K562 (cell line): ENCODE measurements around the gene PGPEP1. TPM values are rescaled to one million over a fixed set of nuclear protein-coding genes. Genes with fewer than 3 reads are reported as not detected.
A peak's percentile ranks its signal among the peaks of the same experiment; 100 is the strongest.

Source experiments
- FOXK1 ChIP-seq: sonication (generic); formaldehyde crosslinking; IDR thresholded peaks from 2 replicates; pipeline ENCODE4 v1.8.0; 2022; ENCODE audit warnings: missing genetic modification reagents, mild to moderate bottlenecking, borderline replicate concordance
- GATAD2A ChIP-seq: fragments of 450-650 bp; IDR thresholded peaks from 2 replicates; pipeline ENCODE4 v1.6.1; 2017
- HDAC1 ChIP-seq, 2 experiments: fragments of 450-650 bp; IDR thresholded peaks; 2 replicates each; pipeline ENCODE4 v1.6.1; 2016 to 2017; ENCODE audit warnings: inconsistent platforms in 1 of 2, mild to moderate bottlenecking in 1 of 2, moderate library complexity in 1 of 2
- KDM1A ChIP-seq, 2 experiments: fragments of 450-650 bp; IDR thresholded peaks; 2 replicates each; pipeline ENCODE4 v1.6.1; 2016; ENCODE audit warnings: mild to moderate bottlenecking in 2 of 2
- MBD2 ChIP-seq: sonication (generic); IDR thresholded peaks from 2 replicates; pipeline ENCODE4 v1.6.1; 2016; ENCODE audit warnings: low read depth, borderline replicate concordance
- MNT ChIP-seq, 2 experiments: fragments of 450-650 bp; conservative IDR thresholded peaks; 2 replicates each; pipeline ENCODE4 v1.6.1; 2017; ENCODE audit warnings: mild to moderate bottlenecking in 2 of 2, moderate library complexity in 2 of 2
- MXI1 ChIP-seq: IDR thresholded peaks from 2 replicates; pipeline ENCODE4 v1.6.1; 2011; ENCODE audit warnings: low read depth, mild to moderate bottlenecking, improper control_type of control experiment, low read length
- NKRF ChIP-seq: fragments of 450-650 bp; IDR thresholded peaks from 2 replicates; pipeline ENCODE4 v1.6.1; 2016; ENCODE audit warnings: borderline replicate concordance
- PBX2 ChIP-seq, 2 experiments: IDR thresholded peaks in 1 of 2; conservative IDR thresholded peaks in 1 of 2; 2 replicates each; pipeline ENCODE4 v1.6.1; 2016; ENCODE audit warnings: low read depth in 2 of 2, mild to moderate bottlenecking in 1 of 2, missing compliant biosample characterization in 1 of 2, missing genetic modification characterization in 1 of 2, moderate library complexity in 1 of 2
- PHB ChIP-seq: fragments of 250-450 bp; sonication (Bioruptor Pico); IDR thresholded peaks from 2 replicates; pipeline ENCODE4 v1.5.0; 2021
- ZBTB2 ChIP-seq: fragments of 450-650 bp; IDR thresholded peaks from 2 replicates; pipeline ENCODE4 v1.6.1; 2016; ENCODE audit warnings: antibody characterized with exemption
- ZNF395 ChIP-seq: fragments of 200-800 bp; sonication (Bioruptor generic); IDR thresholded peaks from 2 replicates; pipeline ENCODE4 v1.6.1; 2017; ENCODE audit warnings: missing genetic modification characterization, missing compliant biosample characterization
- ZNF444 ChIP-seq: fragments of 250-450 bp; sonication (Bioruptor Pico); IDR thresholded peaks from 2 replicates; pipeline ENCODE4 v1.4.0; 2020; ENCODE audit warnings: mild to moderate bottlenecking, moderate library complexity
- ZNF551 ChIP-seq: fragments of 250-450 bp; sonication (Bioruptor Pico); IDR thresholded peaks from 2 replicates; pipeline ENCODE4 v1.5.0; 2021; ENCODE audit warnings: mild to moderate bottlenecking, moderate library complexity
- ZNF740 ChIP-seq, 3 experiments: fragments of 200-800 bp in 1 of 3; sonication (Bioruptor generic) in 1 of 3; sonication (generic) in 1 of 3; formaldehyde crosslinking in 1 of 3; IDR thresholded peaks; 2 replicates each; pipeline versions ENCODE4 v1.6.1 to v1.8.0; 2016 to 2022; ENCODE audit warnings: mild to moderate bottlenecking in 2 of 3, missing compliant biosample characterization in 2 of 3, missing genetic modification characterization in 2 of 3, missing genetic modification reagents in 1 of 3
- ZNF77 ChIP-seq: fragments of 250-450 bp; sonication (Bioruptor Pico); IDR thresholded peaks from 2 replicates; pipeline ENCODE4 v1.5.0; 2020
- polyA plus RNA-seq, 8 experiments: library from polyadenylated mRNA; depleted of rRNA in 4 of 8; stranded (reverse) in 5 of 8; unstranded in 3 of 8; fragments of >200 nt; fragmentation: Nextera tagmentation in 2 of 8; fragmentation: Illumina TruSeq in 1 of 8; extraction: Ambion mirVana in 2 of 8; extraction: Trizol in 1 of 8; gene quantifications; 2 replicates each; pipeline versions ENCODE4 v1.2.1 to v1.2.3, GENCODE V29; 2011 to 2014; ENCODE audit warnings: inconsistent platforms in 1 of 8, missing spikeins in 1 of 8
- total RNA-seq, 7 experiments: library from RNA; depleted of rRNA in 6 of 7; stranded (reverse); fragments of >200 nt in 6 of 7; fragmentation: Illumina TruSeq in 2 of 7; extraction: Trizol in 2 of 7; gene quantifications; 2 replicates each; pipeline versions ENCODE4 v1.2.1 to v1.2.3, GENCODE V29; 2011 to 2021; ENCODE audit warnings: low replicate concordance in 1 of 7

PGPEP1 gene
- total and polyA plus RNA-seq, 9 of the 15 experiments (the other 6 are each of a cell fraction or from before 2014, with no cell fraction given): 10.0 to 69.6 (median 33.5) TPM

GRCh38 chr19:18418029-18418482 is 77.7 kb downstream of the PGPEP1 start (continued):
- TF ChIP-seq NKRF: 0 out of 2 replicates have a peak, but pooled peaks have one; percentile 10
- peak; percentile 52; the same call in 1 of the 2 replicates for TF ChIP-seq ZNF740 (CRISPR knock-in tag; IDR thresholded peaks at IDR 0.05)
- TF ChIP-seq ZNF740 (tag; IDR thresholded peaks at IDR 0.05): no peak
- no peak for TF ChIP-seq PBX2 (CRISPR knock-in tag; IDR thresholded peaks at IDR 0.05; ENCODE audit: low read depth)
- TF ChIP-seq PBX2 (tag; conservative IDR thresholded peaks at IDR 0.05; ENCODE audit: low read depth): peak; percentile 73
- TF ChIP-seq HDAC1 (IDR thresholded peaks at IDR 0.05): peak in 1 of 2 experiments; percentile 82; a peak in 2 of 4 replicates
- TF ChIP-seq PHB: no peak
- TF ChIP-seq ZNF395 (CRISPR knock-in tag): 0 out of 2 replicates have a peak, but pooled peaks have one; percentile 17
- TF ChIP-seq ZNF444 (CRISPR knock-in tag): no peak
- TF ChIP-seq MBD2: peak; percentile 6; the same call in 1 of the 2 replicates
- TF ChIP-seq ZNF77: no peak
- TF ChIP-seq GATAD2A: 0 out of 2 replicates have a peak, but pooled peaks have one; percentile 67
- peak; percentile 80 to 84 for TF ChIP-seq MNT (conservative IDR thresholded peaks at IDR 0.05)
- TF ChIP-seq ZNF551 (CRISPR knock-in tag): no peak
- 0 out of 2 replicates have a peak, but pooled peaks have one; percentile 14 for TF ChIP-seq MXI1
- peak; percentile 66 for TF ChIP-seq ZBTB2
- TF ChIP-seq KDM1A (IDR thresholded peaks at IDR 0.05): peak in 1 of 2 experiments; percentile 30; a peak in 1 of 4 replicates
- TF ChIP-seq FOXK1: 0 out of 2 replicates have a peak, but pooled peaks have one; percentile 67
